ENCODE measurements around the gene TST.
A peak's percentile ranks its signal among the peaks of the same experiment; 100 is the strongest.

The TST gene

GRCh38 chr22:37019309-37020191 is at the start of gene TST, which contains the start of gene MPST:
Gene TST (minus strand): TSS chr22:37019447. CDS start chr22:37018732, 715 bp downstream.
Gene MPST (plus strand): TSS chr22:37019742. CDS start chr22:37019837, 95 bp downstream.
- DNase-seq (ENCODE audit: low spot score): peak; percentile 15

- DNase-seq (ENCODE audit: low spot score): no peak
Measured at GRCh38 chr22:37068859-37069258, 49.6 kb upstream of the TST start.

GRCh38 chr22:37067428-37067827 is 48.2 kb upstream of the TST start:
- DNase-seq (ENCODE audit: low spot score): no peak

- DNase-seq (ENCODE audit: low spot score): no peak
Measured at GRCh38 chr22:37065961-37066360, 46.7 kb upstream of the TST start.

- no peak for DNase-seq (ENCODE audit: low spot score)
Measured at GRCh38 chr22:37065180-37065579, 45.9 kb upstream of the TST start.

- DNase-seq (ENCODE audit: low spot score): no peak
Measured at GRCh38 chr22:37064553-37064952, 45.3 kb upstream of the TST start.

GRCh38 chr22:37063431-37064420 is 44.5 kb upstream of the TST start:
- DNase-seq (ENCODE audit: low spot score): peak; percentile 7

- DNase-seq (ENCODE audit: low spot score): no peak
Measured at GRCh38 chr22:37062702-37063381, 43.6 kb upstream of the TST start.

- DNase-seq (ENCODE audit: low spot score): no peak
Measured at GRCh38 chr22:37062376-37062675, 43.1 kb upstream of the TST start.

- no peak for DNase-seq (ENCODE audit: low spot score)
Measured at GRCh38 chr22:37061611-37062375, 42.5 kb upstream of the TST start.

GRCh38 chr22:37060801-37061610 is 41.8 kb upstream of the TST start:
- DNase-seq (ENCODE audit: low spot score): no peak

- no peak for DNase-seq (ENCODE audit: low spot score)
Measured at GRCh38 chr22:37059876-37060449, 40.7 kb upstream of the TST start.

GRCh38 chr22:37058917-37059701 is 39.9 kb upstream of the TST start:
- DNase-seq (ENCODE audit: low spot score): no peak

- no peak for DNase-seq (ENCODE audit: low spot score)
Measured at GRCh38 chr22:37057796-37058510, 38.7 kb upstream of the TST start.

- DNase-seq (ENCODE audit: low spot score): no peak
Measured at GRCh38 chr22:37057226-37057625, 38.0 kb upstream of the TST start.

- no peak for DNase-seq (ENCODE audit: low spot score)
Measured at GRCh38 chr22:37056246-37056645, 37.0 kb upstream of the TST start.

GRCh38 chr22:37054600-37055365 is 35.5 kb upstream of the TST start:
- DNase-seq (ENCODE audit: low spot score): no peak

- no peak for DNase-seq (ENCODE audit: low spot score)
Measured at GRCh38 chr22:37054056-37054395, 34.8 kb upstream of the TST start.
